Caco-2 (cell line): ENCODE measurements around the gene FUT7. TPM values are rescaled to one million over a fixed set of nuclear protein-coding genes. Genes with fewer than 3 reads are reported as not detected.

ENCODE experiments used
- BruUV-seq: library from RNA; stranded (reverse); fragments of 400-500 nt; replicated peaks from 2 replicates; lab custom pipeline; 2021; lab: Mats Ljungman, UMichigan
- CTCF ChIA-PET: fragments of 300-600 bp; sonication (Branson Sonifier 250); formaldehyde crosslinking; loops from one replicate; lab custom pipeline; 2022; ENCODE audit warnings: antibody characterized with exemption; lab: Charles Lee
- POLR2A ChIA-PET: fragments of 300-600 bp; sonication (Branson Sonifier 250); formaldehyde crosslinking; loops from one replicate; lab custom pipeline; 2022; ENCODE audit warnings: antibody characterized with exemption; lab: Charles Lee
- DNase-seq, 2 experiments: peaks; one replicate each; pipeline versions ENCODE4 v3.0.0 to v3.0.0-alpha.2; 2020 to 2022
- H3K27me3 ChIP-seq: replicated peaks from 2 replicates; pipeline ENCODE4 v1.6.0; 2011; ENCODE audit warnings: low read length; ENCODE audit not compliant: control insufficient read depth, insufficient read depth
- H3K36me3 ChIP-seq: 2 replicates; pipeline ENCODE4 v1.5.1; 2011; ENCODE audit warnings: low read length; ENCODE audit not compliant: control insufficient read depth, insufficient read depth
- H3K4me1 ChIP-seq: fragments of 250-450 bp; sonication (Bioruptor Pico); 2 replicates; pipeline ENCODE4 v1.5.1; 2020; ENCODE audit warnings: mild to moderate bottlenecking
- H3K4me3 ChIP-seq: 2 replicates; pipeline ENCODE4 v1.5.1; 2011; ENCODE audit warnings: low read depth, mild to moderate bottlenecking, control low read depth, low read length
- H3K9me3 ChIP-seq: fragments of 250-450 bp; sonication (Bioruptor Pico); 2 replicates; pipeline ENCODE4 v1.5.1; 2020; ENCODE audit warnings: mild to moderate bottlenecking, moderate library complexity
- H3K27ac Mint-ChIP-seq: one replicate; pipeline ENCODE4 v1.8.0; 2022; ENCODE audit warnings: mixed read lengths; ENCODE audit not compliant: unreplicated experiment
- H3K27me3 Mint-ChIP-seq: one replicate; pipeline ENCODE4 v1.8.0; 2022; ENCODE audit warnings: mixed read lengths; ENCODE audit not compliant: insufficient read depth, unreplicated experiment
- H3K36me3 Mint-ChIP-seq: one replicate; pipeline ENCODE4 v1.8.0; 2022; ENCODE audit warnings: mild to moderate bottlenecking, mixed read lengths; ENCODE audit not compliant: insufficient read depth, unreplicated experiment
- H3K4me1 Mint-ChIP-seq: one replicate; pipeline ENCODE4 v1.8.0; 2022; ENCODE audit warnings: low read depth, mixed read lengths; ENCODE audit not compliant: unreplicated experiment
- H3K4me3 Mint-ChIP-seq: one replicate; pipeline ENCODE4 v1.8.0; 2022; ENCODE audit warnings: mild to moderate bottlenecking, moderate library complexity, mixed read lengths; ENCODE audit not compliant: unreplicated experiment
- H3K9me3 Mint-ChIP-seq: one replicate; pipeline ENCODE4 v1.8.0; 2022; ENCODE audit warnings: mixed read lengths; ENCODE audit not compliant: unreplicated experiment
- intact Hi-C: fragments of 100-400 bp; cut with micrococcal nuclease; formaldehyde crosslinking; loops from one replicate; pipeline ENCODE4 v1.10.0; 2022; ENCODE audit not compliant: unreplicated experiment
- total RNA-seq: library from RNA; stranded (reverse); gene quantifications from 2 replicates; pipeline ENCODE4 v1.2.3, GENCODE V29; 2022
- TF ChIP-seq, protein P1 (sequence below), 2 experiments: fragments of 200-600 bp in 1 of 2; IDR thresholded peaks; 1 replicate in 1 of 2; 2 replicates in 1 of 2; pipeline versions ENCODE4 v1.5.1 to v1.8.0; 2011 to 2022; ENCODE audit warnings: antibody characterized with exemption in 1 of 2, control low read depth in 1 of 2, inconsistent platforms in 1 of 2, low read depth in 1 of 2, low read length in 1 of 2, mild to moderate bottlenecking in 1 of 2, moderate library complexity in 1 of 2; ENCODE audit not compliant: insufficient read depth in 1 of 2, severe bottlenecking in 1 of 2, unreplicated experiment in 1 of 2

Gene FUT7
- total RNA-seq, 1 experiment from 2014 or later: not detected

GRCh38 chr9:137007816-137008270, 24.0 kb downstream of the FUT7 start:
- Mint-ChIP-seq H3K36me3 (no peaks in the 10 kb centered on the region), H3K4me1 (no peaks in the 10 kb centered on the region), H3K27ac (no peak overlapping the region), H3K27me3 (no peaks in the 10 kb centered on the region), H3K4me3 (no peak overlapping the region), H3K9me3 (no peaks in the 10 kb centered on the region)
- intact Hi-C loops: no loop called here
- Histone ChIP-seq H3K4me3 (no peak overlapping the region), H3K9me3 (no peaks in the 10 kb centered on the region), H3K36me3 (no peaks in the 10 kb centered on the region), H3K27me3 (no peaks in the 10 kb centered on the region), H3K4me1 (no peaks in the 10 kb centered on the region)
- BruUV-seq: no TSS peak
- ChIA-PET POLR2A (no interaction called here), CTCF (interaction anchor here (1.0 kb wide), 1 partner anchor 38 kb away, joined by 3 read pairs; the partner anchor contains the start of gene NPDC1)
- TF ChIP-seq, protein P1, sequence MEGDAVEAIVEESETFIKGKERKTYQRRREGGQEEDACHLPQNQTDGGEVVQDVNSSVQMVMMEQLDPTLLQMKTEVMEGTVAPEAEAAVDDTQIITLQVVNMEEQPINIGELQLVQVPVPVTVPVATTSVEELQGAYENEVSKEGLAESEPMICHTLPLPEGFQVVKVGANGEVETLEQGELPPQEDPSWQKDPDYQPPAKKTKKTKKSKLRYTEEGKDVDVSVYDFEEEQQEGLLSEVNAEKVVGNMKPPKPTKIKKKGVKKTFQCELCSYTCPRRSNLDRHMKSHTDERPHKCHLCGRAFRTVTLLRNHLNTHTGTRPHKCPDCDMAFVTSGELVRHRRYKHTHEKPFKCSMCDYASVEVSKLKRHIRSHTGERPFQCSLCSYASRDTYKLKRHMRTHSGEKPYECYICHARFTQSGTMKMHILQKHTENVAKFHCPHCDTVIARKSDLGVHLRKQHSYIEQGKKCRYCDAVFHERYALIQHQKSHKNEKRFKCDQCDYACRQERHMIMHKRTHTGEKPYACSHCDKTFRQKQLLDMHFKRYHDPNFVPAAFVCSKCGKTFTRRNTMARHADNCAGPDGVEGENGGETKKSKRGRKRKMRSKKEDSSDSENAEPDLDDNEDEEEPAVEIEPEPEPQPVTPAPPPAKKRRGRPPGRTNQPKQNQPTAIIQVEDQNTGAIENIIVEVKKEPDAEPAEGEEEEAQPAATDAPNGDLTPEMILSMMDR (IDR thresholded peaks at IDR 0.05; ENCODE audit: insufficient read depth in 1 of 2, low read depth in 1 of 2, low read length in 1 of 2, severe bottlenecking in 1 of 2, unreplicated experiment in 1 of 2): no peak
- no peak for DNase-seq

DNA sequence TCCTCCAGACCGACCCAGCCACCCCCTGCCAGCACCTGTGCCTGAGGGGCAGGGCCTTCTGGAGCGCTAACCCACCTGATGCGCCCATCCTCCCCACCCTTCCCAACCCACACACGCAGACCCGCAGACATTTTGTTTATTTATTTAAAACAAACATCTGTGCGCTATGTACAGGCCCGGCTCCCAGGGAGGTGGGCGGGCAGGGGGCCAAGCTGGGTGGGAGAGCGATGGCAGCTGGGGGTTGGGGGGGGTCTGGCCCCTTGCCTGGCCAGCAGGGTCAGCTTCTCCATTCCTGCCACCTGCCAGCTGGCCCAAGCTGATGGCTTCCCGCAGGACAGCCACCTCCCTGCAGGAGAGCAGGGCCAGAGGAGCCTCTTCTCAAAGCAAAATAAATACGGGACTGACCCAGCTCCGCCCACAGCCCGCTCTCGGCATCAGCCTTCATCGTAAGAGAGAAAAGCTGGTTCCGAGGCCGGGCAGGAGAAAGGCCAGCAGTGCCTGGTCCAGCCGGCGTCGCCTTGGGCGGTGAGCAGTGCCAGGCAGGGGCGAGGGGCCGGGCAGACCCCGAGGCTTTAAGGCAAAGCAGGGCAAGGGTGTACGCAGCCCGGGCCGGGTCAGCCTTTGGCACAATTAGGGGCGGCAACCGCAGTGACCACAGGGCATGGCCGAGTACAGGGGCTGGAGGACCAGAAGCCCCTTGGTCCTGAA, 24.6 kb downstream of the FUT7 start:
- H3K4me1 Mint-ChIP-seq: no peaks in the 10 kb centered on the region
- H3K27me3 ChIP-seq: no peaks in the 10 kb centered on the region
- no peaks in the 10 kb centered on the region for H3K9me3 ChIP-seq
- no peaks in the 10 kb centered on the region for H3K9me3 Mint-ChIP-seq
- no peak overlapping the region for H3K27ac Mint-ChIP-seq
- no TSS peak for BruUV-seq
- POLR2A ChIA-PET: no interaction called here
- H3K4me1 ChIP-seq: no peaks in the 10 kb centered on the region
- H3K4me3 Mint-ChIP-seq: no peak overlapping the region
- TF ChIP-seq, protein P1 (IDR thresholded peaks at IDR 0.05; ENCODE audit: insufficient read depth in 1 of 2, low read depth in 1 of 2, low read length in 1 of 2, severe bottlenecking in 1 of 2, unreplicated experiment in 1 of 2): no peak
- no peak for DNase-seq
- no peaks in the 10 kb centered on the region for H3K36me3 ChIP-seq
- intact Hi-C loops: no loop called here
- CTCF ChIA-PET: interaction anchor here (1.0 kb wide), 1 partner anchor 39 kb away, joined by 3 read pairs; the partner anchor contains the start of gene NPDC1
- H3K27me3 Mint-ChIP-seq: no peaks in the 10 kb centered on the region
- H3K36me3 Mint-ChIP-seq: no peaks in the 10 kb centered on the region
- H3K4me3 ChIP-seq: no peak overlapping the region

- H3K27ac Mint-ChIP-seq: no peak overlapping the region
- no peaks in the 10 kb centered on the region for H3K36me3 Mint-ChIP-seq
- POLR2A ChIA-PET: no interaction called here
Observed at GRCh38 chr9:137006116-137007003, 25.5 kb downstream of the FUT7 start.

More at GRCh38 chr9:137006116-137007003, 25.5 kb downstream of the FUT7 start:
- CTCF ChIA-PET: interaction anchor here (1.0 to 2.1 kb wide), 2 partner anchors 23 to 40 kb away, joined by 3 to 6 read pairs; partner anchors contain the start of gene NPDC1
- H3K36me3 ChIP-seq: no peaks in the 10 kb centered on the region
- no peaks in the 10 kb centered on the region for H3K27me3 Mint-ChIP-seq
- no peak overlapping the region for H3K4me3 Mint-ChIP-seq
- intact Hi-C loops: no loop called here
- H3K4me1 Mint-ChIP-seq: no peaks in the 10 kb centered on the region
- no peaks in the 10 kb centered on the region for H3K27me3 ChIP-seq
- no peaks in the 10 kb centered on the region for H3K9me3 Mint-ChIP-seq
- TF ChIP-seq, protein P1 (IDR thresholded peaks at IDR 0.05; ENCODE audit: insufficient read depth in 1 of 2, low read depth in 1 of 2, low read length in 1 of 2, severe bottlenecking in 1 of 2, unreplicated experiment in 1 of 2): no peak
- H3K4me1 ChIP-seq: no peaks in the 10 kb centered on the region
- H3K9me3 ChIP-seq: no peaks in the 10 kb centered on the region
- no TSS peak for BruUV-seq
- H3K4me3 ChIP-seq: no peak overlapping the region
- DNase-seq: no peak
